Activated CD4-positive, CD25-positive, alpha-beta regulatory T cell treated with anti-CD3 and anti-CD28 coated beads, Interleukin-2, amount 50 U/mL, for 72 hours (primary cell): ENCODE measurements around the gene SPEN.
"Not testable (repeated sequence)": the region's sequence is repeated elsewhere in the genome, so short reads cannot be mapped to it uniquely, and the experiment has no call there.

Source experiments
- DNase-seq: peaks from one replicate; pipeline ENCODE4 v3.0.0; 2021

The SPEN gene

DNA sequence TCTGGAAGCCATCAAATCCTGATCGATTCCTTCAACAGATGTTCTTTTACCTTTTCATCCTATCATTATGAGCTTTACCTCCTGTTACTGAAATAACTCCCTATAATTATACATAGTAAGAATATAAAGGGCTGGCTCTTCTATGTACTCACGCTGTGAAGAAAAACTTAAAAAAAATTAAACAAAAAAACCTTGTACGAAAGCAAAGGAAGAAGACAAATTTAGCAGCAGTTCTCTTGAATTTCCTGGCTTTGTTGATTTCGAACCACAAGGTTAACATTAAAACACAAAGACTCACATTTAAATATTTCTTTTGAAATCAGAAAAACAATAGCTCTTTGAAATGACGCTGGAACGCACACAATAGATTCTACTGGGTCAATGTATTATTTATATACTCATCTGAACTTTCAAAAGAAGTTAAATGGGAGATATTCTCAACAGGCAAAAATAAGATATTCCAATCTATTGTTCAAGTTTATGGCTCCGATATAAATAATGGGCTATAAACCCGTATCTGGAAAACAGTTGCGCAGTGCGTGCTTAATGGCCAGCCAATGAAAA lies 13.6 kb upstream of the SPEN start:
- DNase-seq, result no peak

DNA sequence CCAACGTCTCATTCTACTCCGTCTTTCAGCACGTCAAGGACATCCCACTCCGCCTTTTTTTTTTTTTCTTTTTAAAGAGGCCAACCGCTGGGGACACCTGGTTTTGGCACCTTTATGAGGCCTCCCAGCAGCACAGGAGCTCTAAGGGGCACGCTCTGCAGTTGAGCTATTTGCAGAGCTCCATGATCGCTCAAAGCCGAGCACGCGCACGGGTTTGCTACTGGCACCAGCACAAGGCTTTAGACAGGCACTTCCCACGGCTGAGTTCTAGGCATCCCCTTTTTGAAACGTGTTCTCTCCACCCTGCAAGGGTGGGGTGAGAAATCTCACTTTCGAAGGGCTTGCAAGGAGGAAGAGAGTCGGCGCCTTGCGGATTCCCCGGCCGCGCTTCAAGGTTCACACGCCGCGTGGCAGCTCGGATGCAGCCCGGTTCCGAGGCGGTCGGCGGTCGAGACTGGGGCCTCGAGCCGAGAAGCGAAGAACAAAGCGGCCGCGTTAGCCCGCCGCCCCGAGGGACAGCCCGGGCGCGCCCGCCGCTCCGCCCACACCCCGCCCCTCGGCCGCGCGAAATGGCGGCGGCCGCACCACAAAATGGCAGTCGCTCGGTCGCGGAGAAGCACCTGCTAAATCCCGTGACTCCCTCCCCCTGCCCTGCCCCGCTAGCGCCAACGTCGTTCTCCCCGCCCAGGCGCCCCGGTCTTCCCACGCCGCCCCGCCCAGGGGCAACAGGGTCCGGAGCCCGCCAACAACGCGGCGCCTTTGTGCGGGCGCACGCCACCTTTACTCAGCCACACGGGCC lies 12.9 kb upstream of the SPEN start:
- DNase-seq, result peak; percentile 85

DNA sequence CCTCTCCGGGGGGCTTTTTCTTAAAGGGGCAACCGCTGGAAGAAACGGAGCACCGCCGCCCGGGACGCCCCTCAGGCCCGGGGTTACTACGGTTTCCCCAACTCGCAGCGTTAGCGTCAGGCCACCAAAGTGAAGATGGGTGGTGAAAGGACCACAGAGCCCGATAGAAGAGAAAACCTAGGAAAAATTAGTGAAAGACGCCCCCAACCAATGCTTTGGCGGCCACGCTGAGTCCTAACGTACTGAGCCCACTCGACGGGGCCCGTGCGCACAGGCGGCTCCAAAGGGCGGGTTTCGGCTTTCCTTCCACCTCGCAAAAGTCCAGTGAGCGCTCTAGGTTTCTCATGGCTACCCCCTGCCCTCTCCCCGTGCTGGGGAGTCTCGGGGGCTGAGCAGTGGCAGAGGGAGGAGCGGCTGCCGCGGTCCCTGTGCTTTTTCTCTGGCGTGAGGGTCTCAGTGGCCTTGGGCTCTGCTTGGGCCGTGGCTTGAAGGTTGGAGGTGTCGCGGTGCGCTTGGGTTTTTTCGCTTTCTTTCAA lies 12.2 kb upstream of the SPEN start:
- DNase-seq, result no peak

DNA sequence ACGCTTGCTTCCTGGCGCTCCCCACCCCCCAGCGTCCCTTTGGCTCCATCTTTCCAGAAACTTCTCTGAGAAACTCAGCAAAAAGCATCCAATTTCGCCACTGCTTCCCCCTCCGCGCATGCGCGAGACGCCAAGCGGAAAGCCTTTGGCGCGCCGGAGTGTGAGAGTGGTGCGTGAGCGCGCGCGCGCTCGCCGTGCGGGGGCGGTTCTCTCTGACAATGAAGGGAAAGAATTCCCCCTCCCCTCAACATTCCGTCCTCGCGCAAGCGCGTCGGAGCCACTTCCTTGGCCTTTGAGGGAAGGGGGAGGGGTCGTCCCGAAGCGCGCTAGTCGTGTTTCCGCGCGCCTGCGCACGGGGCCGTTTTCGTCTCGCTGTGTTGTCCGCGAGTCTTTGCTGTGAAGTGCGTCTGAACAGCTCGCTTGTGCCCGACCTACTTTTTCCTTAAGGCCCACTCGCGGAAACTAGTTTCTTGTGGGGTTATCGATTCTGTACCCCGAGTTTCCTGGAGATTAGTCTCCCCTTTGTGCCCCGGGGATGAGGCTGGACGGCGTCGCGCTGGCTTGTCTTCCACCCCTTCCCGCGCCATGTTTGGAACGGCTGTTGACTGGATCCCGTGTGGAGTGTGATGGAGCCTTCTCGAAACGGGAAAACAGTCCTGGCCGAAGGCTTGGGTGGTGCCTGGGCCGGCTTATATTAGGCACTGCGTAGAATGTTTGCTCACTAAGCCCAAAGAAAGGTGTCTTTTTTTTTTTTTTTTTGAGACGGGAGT lies 11.6 kb upstream of the SPEN start:
- peak; percentile 99 for DNase-seq

DNA sequence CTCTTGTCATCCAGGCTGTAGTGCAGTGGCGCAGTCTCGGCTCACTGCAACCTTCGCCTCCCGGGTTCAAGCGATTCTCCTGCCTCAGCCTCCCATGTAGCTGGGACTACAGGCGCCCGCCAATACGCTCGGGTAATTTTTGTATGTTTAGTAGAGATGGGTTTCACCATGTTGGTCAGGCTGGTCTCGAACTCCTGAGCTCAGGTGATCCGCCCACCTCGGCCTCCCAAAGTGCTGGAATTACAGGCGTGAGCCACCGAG lies 11.1 kb upstream of the SPEN start:
- not testable (repeated sequence) for DNase-seq

DNA sequence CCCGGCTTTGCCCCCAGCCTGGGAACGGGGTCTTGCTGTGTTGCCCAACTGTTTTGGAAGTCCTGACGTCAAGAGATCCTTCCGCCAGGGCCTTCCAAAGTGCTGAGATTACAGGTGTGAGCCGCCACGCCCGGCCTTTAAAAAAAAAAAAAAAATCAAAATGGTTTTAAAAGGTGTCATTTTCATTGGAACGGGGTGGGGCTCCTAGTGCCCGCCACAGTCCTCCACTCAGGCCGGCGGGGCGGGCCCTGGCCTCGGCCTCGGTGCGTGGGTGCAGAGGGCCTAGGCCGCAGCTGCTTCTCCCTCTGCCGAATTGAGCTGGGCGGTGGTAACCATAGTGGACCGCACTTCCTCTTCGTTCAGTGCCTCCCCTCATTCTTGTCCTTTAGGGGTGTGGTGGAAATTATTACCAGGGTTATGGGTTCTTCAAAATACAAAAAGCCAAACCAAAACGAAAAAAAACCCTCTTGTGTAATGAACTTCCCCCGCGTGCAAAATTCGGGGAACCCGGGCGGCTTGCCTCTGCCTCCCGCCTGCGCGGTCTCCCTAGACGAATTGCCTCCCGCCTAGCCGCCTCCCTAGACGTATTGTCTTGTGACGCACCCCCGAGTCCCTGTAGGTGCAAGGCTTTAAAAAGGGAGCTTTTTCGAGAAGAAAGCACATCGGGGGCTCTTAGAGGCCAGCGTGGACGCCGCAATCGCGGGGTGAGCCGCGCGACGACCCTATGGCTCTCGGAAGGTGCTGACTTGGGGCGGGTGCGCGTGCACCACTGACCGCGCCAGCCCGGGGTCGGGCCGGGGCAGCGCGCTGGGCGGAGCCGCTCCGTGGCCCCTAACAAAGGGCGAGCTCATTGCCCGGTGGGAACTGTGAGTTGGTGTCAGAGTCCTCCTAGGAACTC lies 10.5 kb upstream of the SPEN start:
- DNase-seq, result peak; percentile 74

DNA sequence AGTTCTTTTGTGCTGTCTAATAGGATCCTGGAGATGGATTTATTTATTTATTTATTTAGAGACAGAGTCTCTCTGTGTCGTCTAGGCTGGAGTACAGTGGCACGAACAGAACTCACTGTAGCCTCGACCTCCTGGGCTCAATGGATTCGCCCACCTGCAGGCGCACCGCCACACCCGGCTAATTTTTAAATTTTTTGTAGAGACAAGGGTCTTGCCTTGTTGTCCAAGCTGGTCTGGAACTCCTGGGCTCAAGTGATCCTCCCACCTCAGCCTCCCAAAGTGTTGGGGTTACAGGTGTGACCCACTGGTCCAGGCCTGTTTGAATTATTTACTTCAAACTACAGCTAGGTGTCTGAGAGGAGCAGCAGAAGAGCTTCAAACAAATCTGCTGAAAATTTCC lies 9.6 kb upstream of the SPEN start:
- no peak for DNase-seq

DNA sequence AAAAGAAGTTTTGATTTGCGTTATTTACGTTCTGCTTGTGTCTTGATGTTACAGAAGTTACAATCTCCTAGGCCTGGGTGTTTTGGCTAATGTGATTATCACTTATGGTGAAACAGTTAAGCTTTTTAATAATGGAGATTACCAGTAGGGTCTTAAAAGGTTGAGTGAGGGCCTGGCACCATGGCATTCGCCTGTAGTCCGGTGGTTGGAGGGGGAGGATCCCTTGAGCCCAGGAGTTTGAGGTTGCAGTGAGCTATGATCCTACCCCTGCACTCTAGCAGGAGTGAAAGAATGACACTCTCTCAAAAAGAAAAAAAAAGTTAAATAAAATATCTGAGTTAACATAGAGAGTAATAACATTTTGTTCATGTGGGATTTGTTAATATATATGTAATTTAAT lies 8.8 kb upstream of the SPEN start:
- DNase-seq, result no peak

DNA sequence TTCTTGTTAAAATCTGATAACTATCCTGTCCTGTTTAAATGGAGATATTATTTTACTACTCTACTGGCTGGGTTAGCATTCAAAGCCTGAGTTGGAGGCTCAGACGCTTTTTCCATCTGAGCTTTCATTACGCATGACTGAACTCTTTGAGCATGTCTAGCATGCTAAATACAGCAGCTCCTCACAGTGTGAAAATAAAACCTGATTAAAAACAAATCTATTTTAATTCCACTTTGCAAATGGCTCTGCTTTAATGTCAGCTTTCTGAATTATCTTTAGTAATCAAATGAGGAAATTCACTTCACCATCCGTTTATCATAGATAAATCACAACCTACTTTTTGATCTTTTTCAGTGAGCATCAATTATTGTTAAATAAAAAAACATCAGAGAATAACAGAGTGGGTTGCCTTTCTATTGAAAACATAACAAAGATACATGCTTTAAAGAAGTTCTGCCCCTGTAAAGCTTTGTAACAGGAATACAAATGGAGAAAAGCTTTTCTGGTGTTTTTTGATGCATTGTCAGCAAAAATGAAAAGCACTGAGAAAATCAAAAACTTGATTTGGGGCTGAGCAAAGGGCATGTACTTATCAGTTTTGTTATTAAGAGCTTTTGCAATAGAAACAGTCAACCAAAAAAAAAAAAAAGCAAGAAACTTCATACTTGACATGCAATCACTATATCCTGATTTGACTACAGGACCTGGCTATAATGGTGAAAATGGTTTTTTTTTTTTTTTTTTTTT lies 3.5 kb upstream of the SPEN start:
- no peak for DNase-seq

DNA sequence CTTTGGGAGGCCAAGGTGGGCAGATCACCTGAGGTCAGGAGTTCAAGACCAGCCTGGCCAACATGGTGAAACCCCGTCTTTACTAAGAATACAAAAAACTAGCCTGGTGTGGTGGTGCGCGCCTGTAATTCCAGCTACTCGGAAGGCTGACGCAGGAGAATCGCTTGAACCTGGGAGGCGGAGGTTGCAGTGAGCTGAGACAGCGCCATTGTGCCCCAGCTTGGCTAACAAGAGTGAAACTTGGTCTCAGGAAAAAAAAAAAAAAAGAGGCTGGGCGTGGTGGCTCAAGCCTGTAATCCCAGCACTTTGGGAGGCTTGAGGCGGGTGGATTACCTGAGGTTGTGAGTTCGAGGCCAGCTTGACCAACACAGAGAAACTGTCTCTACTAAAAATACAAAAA lies 1.5 kb upstream of the SPEN start:
- not testable (repeated sequence) for DNase-seq

DNA sequence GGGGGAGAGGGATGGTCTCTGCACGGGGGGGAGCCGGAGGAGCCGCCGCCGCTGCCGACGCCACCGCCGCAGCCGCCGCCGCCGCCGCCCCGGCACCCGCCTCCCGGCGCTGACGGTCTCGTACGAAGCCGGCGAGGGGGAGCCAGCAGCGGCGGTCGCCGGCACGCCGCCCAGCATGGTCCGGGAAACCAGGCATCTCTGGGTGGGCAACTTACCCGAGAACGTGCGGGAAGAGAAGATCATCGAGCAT lies 311 bp downstream of the SPEN start:
- DNase-seq, result no peak

DNA sequence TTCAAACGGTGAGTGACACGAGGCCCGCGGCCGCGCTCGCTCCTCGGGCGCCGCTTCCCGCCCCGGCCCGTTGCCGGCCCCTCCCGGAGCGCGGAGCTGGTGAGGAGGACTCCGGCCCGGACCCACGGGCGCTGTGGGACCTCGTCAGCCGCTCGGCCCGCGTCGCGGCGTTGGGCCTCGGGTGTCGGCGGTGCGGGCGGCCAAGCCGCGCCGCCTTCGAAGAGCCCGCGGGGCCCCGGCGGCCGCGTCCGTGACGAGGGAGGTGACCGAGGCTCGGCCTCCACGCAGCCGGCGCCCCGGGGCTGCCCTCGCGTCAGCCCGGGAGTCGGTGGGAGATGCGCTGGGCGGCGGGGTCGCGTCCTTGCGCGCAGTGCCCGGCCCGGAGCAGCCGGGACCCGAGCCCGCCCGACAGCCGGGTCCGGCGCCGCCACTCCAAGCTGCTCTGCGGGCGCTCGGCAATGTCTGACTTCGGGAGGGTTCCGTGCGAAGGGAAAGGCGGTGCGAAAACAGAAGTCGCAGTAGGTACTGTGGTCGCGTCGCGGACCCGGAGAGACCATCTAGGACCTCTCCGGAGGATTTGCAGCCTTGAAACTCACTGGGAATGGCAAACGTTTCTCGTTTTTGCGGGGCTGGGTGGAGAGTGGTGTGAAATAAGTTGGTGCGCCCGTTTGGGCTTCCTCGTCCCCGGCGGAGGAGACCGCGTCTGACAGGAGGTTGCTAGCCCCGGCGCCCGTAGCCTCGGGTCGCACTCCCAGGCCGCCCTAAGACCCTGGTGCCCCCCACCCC lies 829 bp downstream of the SPEN start:
- peak; percentile 65 for DNase-seq

DNA sequence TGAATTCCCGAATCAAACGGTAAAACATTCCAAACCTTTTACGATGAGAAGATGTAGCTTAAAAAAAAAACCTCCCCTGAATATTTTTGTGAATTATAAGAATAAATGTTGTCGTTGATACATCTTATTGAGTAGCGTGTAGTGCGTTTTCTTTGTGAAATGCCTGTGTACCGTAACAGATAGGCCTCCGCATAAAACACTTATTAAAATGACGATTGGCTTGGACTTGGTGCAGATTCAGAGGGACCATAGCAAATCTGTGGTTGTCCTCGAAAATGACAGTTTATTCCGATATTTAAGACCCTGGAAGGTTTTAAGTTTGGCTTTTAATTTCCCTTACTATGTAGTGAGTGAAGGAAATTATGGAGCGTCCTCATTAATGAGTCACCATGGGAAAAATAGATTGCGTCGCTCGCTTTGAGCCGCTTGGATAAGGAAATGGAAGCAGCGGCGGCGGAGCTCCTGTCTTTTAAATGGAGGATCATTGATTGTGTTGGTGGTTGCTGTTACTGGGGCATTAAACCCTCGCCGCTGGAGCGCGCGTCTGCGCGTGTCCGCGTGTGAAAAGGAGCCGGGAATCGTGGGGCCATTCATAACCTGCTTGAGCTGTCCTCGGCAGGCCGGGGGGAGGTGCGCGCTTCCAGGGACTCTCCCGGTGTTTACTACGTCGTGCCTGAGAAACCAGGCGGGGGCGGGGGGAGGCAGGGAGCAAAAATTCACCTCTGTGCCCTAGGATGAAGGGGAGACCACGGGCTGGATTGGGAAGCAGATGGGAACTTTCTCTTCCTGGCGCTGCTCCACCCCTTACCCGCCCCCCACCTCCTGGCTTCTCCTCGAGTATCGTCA lies 1.6 kb downstream of the SPEN start:
- peak; percentile 55 for DNase-seq

DNA sequence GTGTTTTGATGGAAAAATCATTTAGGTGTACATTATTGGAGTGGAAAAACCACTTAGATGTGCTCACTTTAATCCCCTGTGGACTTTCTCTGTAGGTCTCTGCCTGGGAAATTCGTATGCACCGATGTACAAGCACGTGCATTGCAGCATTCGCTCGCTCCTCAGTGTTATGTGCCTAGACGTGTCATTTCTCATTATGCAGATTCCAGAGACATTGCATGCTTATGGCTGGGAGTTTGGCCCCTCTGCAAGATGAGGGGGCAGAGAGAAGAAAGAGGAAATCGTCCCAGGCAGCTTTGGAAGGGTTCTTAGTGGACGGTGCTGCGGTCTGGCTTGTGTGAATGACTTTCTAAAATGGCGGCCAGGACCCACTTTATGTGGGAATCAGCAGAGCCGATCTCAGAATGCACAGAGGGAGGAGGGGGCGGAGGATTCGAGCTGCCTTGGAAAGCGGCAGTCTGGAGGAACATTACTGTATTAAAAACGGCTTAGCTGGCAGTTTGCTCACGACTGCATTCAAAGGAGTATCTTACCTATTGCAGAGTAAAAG lies 2.3 kb downstream of the SPEN start:
- peak; percentile 37 for DNase-seq

DNA sequence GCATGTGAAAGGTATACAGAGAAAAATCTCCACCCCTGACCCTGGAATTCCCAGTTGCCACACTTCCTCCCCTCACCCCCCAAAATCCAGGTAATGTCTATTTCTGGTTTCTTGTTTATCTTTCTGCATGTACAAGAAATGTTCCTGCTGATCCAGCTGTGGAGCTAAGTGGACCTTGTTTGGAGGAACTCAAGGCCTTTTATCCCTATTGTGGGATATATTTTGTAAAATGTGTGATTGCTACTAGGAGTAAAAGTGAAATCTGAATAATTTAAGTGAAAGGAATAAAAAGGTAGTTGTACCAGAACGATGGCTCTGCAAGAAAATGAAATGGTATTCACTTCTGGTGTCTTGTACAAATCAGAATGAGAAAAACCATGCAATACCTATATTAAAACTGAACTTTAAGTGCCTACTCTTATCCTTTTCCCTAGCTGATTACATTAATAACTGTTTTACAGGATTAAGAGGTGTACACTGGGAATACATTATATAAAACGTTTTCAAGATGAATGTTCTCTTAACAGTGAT lies 3.0 kb downstream of the SPEN start:
- DNase-seq, result no peak

DNA sequence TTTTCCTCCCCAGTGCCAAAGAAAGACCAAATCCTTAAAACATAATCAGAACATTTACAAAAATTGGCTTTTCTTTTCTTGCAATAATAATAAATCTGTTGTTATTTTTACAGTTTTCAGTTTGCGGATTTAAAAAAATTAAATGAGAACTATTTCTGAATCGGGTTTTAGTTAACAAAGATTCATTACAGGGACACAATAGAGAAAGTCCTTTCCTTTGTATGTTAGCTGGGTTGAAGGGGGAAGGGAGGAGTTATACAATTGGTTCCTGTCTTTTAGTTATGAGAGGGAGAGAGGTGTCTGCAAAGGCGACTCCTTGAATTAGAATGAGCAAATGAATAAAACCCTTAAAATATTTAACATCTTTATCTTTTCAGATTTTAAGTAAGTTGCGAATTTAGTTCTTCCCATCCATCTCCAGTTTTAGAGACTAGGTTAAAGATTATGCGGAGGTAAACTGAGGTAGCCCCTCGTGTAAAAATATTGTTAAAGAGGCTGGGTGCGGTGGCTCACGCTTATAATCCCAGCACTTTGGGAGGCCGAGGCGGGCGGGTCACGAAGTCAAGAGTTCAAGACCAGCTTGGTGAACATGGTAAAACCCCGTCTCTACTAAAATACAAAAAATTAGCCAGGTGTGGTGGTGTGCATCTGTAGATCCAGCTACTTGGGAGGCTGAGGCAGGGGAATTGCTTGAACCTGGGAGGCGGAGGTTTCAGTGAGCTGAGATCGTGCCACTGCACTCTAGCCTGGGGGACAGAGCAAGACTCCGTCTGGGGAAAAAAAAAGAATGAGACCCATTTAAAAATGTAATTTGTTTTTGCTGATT lies 3.9 kb downstream of the SPEN start:
- no peak for DNase-seq

DNA sequence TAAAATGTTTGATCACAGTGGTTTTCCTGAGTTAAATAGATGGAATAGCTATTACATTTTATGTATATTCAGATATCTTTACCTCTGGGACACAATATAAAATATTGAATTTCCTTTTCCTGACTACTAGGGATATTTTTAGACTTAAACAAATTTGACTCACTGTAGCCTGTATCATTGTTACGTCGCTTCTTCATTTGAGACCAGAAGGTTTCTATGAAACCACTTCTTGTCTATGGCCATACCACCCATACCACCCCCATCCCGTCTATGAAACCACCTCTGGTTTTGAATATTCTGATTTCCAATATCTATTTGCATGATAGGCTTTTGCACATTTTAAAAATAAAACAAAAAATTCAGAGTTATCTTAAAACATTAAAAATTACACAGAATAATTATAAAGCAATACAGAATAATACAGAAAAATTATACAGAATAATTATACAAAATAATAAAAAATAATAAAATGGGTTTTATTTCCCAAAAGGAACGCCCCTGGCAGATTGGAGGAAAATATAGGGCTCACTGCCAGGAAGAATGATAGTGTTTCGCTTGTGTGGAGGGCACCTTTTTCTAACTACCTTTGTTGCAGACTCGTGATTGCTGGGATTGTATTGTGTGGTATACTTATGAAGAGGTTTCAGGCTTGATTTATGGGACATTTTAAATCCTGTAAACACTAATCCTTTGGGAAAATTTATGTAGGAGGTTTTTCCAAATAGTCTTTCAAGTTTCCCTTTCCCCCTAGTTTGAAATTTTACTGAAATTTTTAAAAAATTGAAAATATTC lies 4.7 kb downstream of the SPEN start:
- DNase-seq, result no peak

DNA sequence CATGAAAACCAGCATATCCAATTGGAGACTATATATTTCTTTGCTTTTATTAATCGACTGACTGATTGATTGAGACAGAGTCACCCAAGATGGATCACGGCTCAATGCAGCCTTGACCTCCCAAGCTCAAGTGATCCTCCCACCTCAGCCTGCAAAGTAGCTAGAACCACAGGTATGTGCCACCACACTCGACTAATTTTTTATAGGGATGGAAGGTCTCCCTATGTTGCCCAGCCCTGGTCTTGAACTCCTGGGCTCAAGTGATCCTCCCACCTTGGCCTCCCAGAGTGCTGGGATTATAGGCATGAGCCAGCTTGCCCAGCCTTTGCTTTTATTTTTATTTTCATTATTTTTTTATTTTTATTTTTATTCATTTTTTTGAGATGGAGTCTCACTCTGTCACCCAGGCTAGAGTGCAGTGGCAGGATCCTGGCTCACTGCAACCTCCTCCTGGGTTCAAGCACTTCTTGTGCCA lies 5.4 kb downstream of the SPEN start:
- DNase-seq, result no peak
